Gastroesophageal sphincter (tissue), 4 donors: ENCODE measurements around the gene TMEM52B. TPM values are rescaled to one million over a fixed set of nuclear protein-coding genes. Genes with fewer than 3 reads are reported as not detected.

ENCODE experiments used
- ATAC-seq: fragments of 150-250 bp; one replicate; pipeline ENCODE4 v1.9.1; 2016; ENCODE audit warnings: mild to moderate bottlenecking, moderate library complexity
- H3K27ac ChIP-seq, 4 donors: fragments of 200-600 bp; sonication (generic) in 3 of 4; 1 replicate in 3 of 4; 2 replicates in 1 of 4; pipeline ENCODE4 v1.5.1; 2016 to 2019
- H3K27me3 ChIP-seq: fragments of 200-600 bp; sonication (generic); one replicate; pipeline ENCODE4 v1.5.1; 2019
- H3K36me3 ChIP-seq, 2 donors: fragments of 200-600 bp; sonication (generic); one replicate each; pipeline ENCODE4 v1.5.1; 2019; ENCODE audit warnings: control low read depth in 1 of 2
- H3K4me1 ChIP-seq, 3 donors: fragments of 200-600 bp; sonication (generic); 1 replicate in 2 of 3; 2 replicates in 1 of 3; pipeline ENCODE4 v1.5.1; 2016 to 2019; ENCODE audit warnings: control low read depth in 2 of 3
- H3K4me3 ChIP-seq, 2 donors: fragments of 200-600 bp; sonication (generic); one replicate each; pipeline ENCODE4 v1.5.1; 2019; ENCODE audit warnings: mild to moderate bottlenecking in 1 of 2, moderate library complexity in 1 of 2
- H3K9me3 ChIP-seq, 3 donors: fragments of 200-600 bp; sonication (generic); one replicate each; pipeline ENCODE4 v1.5.1; 2017 to 2019; ENCODE audit warnings: control low read depth in 2 of 3
- CTCF ChIP-seq, 4 experiments: fragments of 200-600 bp in 2 of 4; fragments of 450-650 bp in 2 of 4; sonication (generic) in 1 of 4; IDR thresholded peaks; one replicate each; pipeline ENCODE4 v1.5.1; 2017 to 2019; ENCODE audit warnings: antibody characterized with exemption in 4 of 4, mild to moderate bottlenecking in 2 of 4, moderate library complexity in 2 of 4
- EP300 ChIP-seq: sonication (generic); formaldehyde crosslinking; IDR thresholded peaks from one replicate; pipeline ENCODE4 v1.6.1; 2017; ENCODE audit warnings: antibody characterized with exemption, mild to moderate bottlenecking
- POLR2A ChIP-seq, 2 donors: fragments of 450-650 bp; IDR thresholded peaks; one replicate each; pipeline ENCODE4 v1.6.1; 2017; ENCODE audit warnings: antibody characterized with exemption in 2 of 2, mild to moderate bottlenecking in 2 of 2, moderate library complexity in 1 of 2
- POLR2AphosphoS5 ChIP-seq: sonication (generic); formaldehyde crosslinking; IDR thresholded peaks from one replicate; pipeline ENCODE4 v1.6.1; 2017; ENCODE audit warnings: antibody characterized with exemption
- WGBS, 2 donors: methylation state at CpG; one replicate each; pipeline ENCODE4 v1.1.5; 2018; ENCODE audit warnings: low coverage in 1 of 2; 5-methylcytosine and 5-hydroxymethylcytosine counted together
- total RNA-seq, 4 donors: library from RNA; depleted of rRNA; stranded (reverse); fragments of >200 nt; gene quantifications; one replicate each; pipeline ENCODE4 v1.1.0, GENCODE V29; 2016

Gene TMEM52B
- total RNA-seq, 4 donors from 2014 or later, result 1.2 TPM; not detected in 3

GRCh38 chr12:10136637-10137205, 42.1 kb upstream of the TMEM52B start:
- H3K4me1 ChIP-seq, result no peaks in the 10 kb centered on the region
- no peaks in the 10 kb centered on the region for H3K27me3 ChIP-seq
- no peak for ATAC-seq
- 74 to 84% methylated on average over 10 of the region's 13 CpGs for WGBS, 2 donors
- no peaks in the 10 kb centered on the region for H3K9me3 ChIP-seq
- H3K4me3 ChIP-seq, result no peak overlapping the region
- H3K36me3 ChIP-seq, result no peaks in the 10 kb centered on the region
- no peak for TF ChIP-seq POLR2AphosphoS5
- TF ChIP-seq POLR2A (IDR thresholded peaks at IDR 0.05), result no peak
- no peak for TF ChIP-seq EP300
- TF ChIP-seq CTCF (IDR thresholded peaks at IDR 0.05), result no peak
- H3K27ac ChIP-seq, result no peak overlapping the region

- no peak for ATAC-seq
- Histone ChIP-seq H3K27me3 (no peaks in the 10 kb centered on the region), H3K27ac (no peak overlapping the region), H3K4me3 (no peak overlapping the region), H3K4me1 (no peaks in the 10 kb centered on the region), H3K9me3 (no peaks in the 10 kb centered on the region), H3K36me3 (no peaks in the 10 kb centered on the region)
- WGBS, 2 donors, result 19 to 29% methylated on average over 2 of the region's 2 CpGs
- TF ChIP-seq POLR2A (IDR thresholded peaks at IDR 0.05) (no peak), CTCF (IDR thresholded peaks at IDR 0.05) (peak in 3 of 4 experiments; percentile 51 to 63 (median 61))
Observed at GRCh38 chr12:10140001-10140400, 38.8 kb upstream of the TMEM52B start.

- 0% methylated on average over 1 of the region's 1 CpG for WGBS, 2 donors
- no peak for ATAC-seq
- TF ChIP-seq POLR2AphosphoS5, result no peak
- TF ChIP-seq EP300, result no peak
- TF ChIP-seq CTCF (IDR thresholded peaks at IDR 0.05), result no peak
- no peak for TF ChIP-seq POLR2A (IDR thresholded peaks at IDR 0.05)
- Histone ChIP-seq H3K27me3 (no peaks in the 10 kb centered on the region), H3K27ac (no peak overlapping the region), H3K9me3 (no peaks in the 10 kb centered on the region), H3K36me3 (no peaks in the 10 kb centered on the region), H3K4me1 (no peaks in the 10 kb centered on the region), H3K4me3 (no peak overlapping the region)
Observed at GRCh38 chr12:10142976-10143589, 35.7 kb upstream of the TMEM52B start.

GRCh38 chr12:10147714-10148403, 31.0 kb upstream of the TMEM52B start:
- Histone ChIP-seq H3K4me3 (no peak overlapping the region), H3K4me1 (peaks cover 0 to 3% (median under 1%) of the 10 kb centered on the region in 3 donors), H3K27me3 (no peaks in the 10 kb centered on the region), H3K9me3 (no peaks in the 10 kb centered on the region), H3K27ac (no peak overlapping the region), H3K36me3 (no peaks in the 10 kb centered on the region)
- TF ChIP-seq EP300, result no peak
- no peak for TF ChIP-seq POLR2A (IDR thresholded peaks at IDR 0.05)
- TF ChIP-seq POLR2AphosphoS5, result no peak
- TF ChIP-seq CTCF (IDR thresholded peaks at IDR 0.05), result no peak
- WGBS, 2 donors, result 85 to 88% methylated on average over 5 of the region's 5 CpGs
- ATAC-seq, result no peak

- Histone ChIP-seq H3K27ac (no peak overlapping the region), H3K27me3 (no peaks in the 10 kb centered on the region), H3K9me3 (no peaks in the 10 kb centered on the region), H3K4me1 (peaks cover 0 to 15% (median 4%) of the 10 kb centered on the region in 3 donors), H3K4me3 (no peak overlapping the region), H3K36me3 (no peaks in the 10 kb centered on the region)
- 64 to 67% methylated on average over 2 of the region's 2 CpGs for WGBS, 2 donors
- TF ChIP-seq EP300, result no peak
- no peak for TF ChIP-seq POLR2AphosphoS5
- no peak for TF ChIP-seq CTCF (IDR thresholded peaks at IDR 0.05)
- TF ChIP-seq POLR2A (IDR thresholded peaks at IDR 0.05), result no peak
- ATAC-seq, result no peak
Observed at GRCh38 chr12:10151621-10152020, 27.2 kb upstream of the TMEM52B start.
